ENCODE results near the gene RDX. TPM values are rescaled to one million over a fixed set of nuclear protein-coding genes. Genes with fewer than 3 reads are reported as not detected.

The RDX gene
- total RNA-seq, 1 donor from 2014 or later = 167 TPM

DNA sequence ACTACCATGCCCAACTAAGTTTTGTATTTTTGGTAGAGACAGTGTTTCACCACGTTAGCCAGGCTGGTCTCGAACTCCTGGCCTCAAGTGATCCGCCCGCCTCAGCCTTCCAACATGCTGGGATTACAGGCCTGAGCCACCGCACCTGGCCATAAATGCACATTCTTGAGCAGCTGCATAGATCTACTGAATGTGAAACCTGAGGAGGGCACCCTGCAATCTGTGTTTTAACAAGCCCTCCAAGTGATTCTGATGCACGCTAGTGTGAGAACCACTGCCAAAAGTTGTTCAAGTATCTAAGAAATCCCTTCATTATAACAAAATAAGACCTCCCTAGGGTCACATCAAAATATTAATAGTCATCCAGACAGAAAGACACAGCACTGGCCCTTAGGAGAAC is 89.3 kb downstream of the RDX start:
- peaks cover 14% of the 10 kb centered on the region for H3K4me1 Mint-ChIP-seq
- peak overlapping the region; percentile 19 for H3K27ac Mint-ChIP-seq (ENCODE audit: unreplicated experiment)
- no peak for DNase-seq (ENCODE audit: low read depth, low spot score)
- H3K36me3 Mint-ChIP-seq (ENCODE audit: low read depth) = peaks cover 3% of the 10 kb centered on the region
- no peaks in the 10 kb centered on the region for H3K27me3 Mint-ChIP-seq (ENCODE audit: low read depth)
- H3K4me3 Mint-ChIP-seq = peak overlapping the region; percentile 44
- TF ChIP-seq, protein P1, sequence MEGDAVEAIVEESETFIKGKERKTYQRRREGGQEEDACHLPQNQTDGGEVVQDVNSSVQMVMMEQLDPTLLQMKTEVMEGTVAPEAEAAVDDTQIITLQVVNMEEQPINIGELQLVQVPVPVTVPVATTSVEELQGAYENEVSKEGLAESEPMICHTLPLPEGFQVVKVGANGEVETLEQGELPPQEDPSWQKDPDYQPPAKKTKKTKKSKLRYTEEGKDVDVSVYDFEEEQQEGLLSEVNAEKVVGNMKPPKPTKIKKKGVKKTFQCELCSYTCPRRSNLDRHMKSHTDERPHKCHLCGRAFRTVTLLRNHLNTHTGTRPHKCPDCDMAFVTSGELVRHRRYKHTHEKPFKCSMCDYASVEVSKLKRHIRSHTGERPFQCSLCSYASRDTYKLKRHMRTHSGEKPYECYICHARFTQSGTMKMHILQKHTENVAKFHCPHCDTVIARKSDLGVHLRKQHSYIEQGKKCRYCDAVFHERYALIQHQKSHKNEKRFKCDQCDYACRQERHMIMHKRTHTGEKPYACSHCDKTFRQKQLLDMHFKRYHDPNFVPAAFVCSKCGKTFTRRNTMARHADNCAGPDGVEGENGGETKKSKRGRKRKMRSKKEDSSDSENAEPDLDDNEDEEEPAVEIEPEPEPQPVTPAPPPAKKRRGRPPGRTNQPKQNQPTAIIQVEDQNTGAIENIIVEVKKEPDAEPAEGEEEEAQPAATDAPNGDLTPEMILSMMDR (conservative IDR thresholded peaks at IDR 0.05) = no peak
- H3K9me3 Mint-ChIP-seq = no peaks in the 10 kb centered on the region

DNA sequence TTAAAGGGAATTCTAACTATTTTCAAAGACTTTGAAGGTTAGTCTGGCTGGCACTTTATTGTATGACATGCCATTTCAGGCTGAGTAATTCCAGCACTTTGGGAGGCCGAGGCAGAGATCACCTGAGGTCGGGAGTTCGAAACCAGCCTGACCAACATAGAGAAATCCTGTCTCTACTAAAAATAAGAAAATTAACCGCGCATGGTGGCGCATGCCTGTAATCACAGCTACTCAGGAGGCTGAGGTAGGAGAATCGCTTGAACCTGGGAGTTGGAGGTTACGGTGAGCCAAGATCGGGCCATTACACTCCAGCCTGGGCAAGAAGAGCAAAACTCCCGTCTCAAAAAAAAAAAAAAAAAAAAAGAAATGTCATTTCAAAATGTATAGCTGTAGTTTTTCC is 95.6 kb downstream of the RDX start:
- H3K4me1 Mint-ChIP-seq = peaks cover 5% of the 10 kb centered on the region
- no peaks in the 10 kb centered on the region for H3K27me3 Mint-ChIP-seq (ENCODE audit: low read depth)
- TF ChIP-seq, protein P1 (conservative IDR thresholded peaks at IDR 0.05) = no peak
- H3K36me3 Mint-ChIP-seq (ENCODE audit: low read depth) = no peaks in the 10 kb centered on the region
- no peak for DNase-seq (ENCODE audit: low read depth, low spot score)
- no peak overlapping the region for H3K27ac Mint-ChIP-seq (ENCODE audit: unreplicated experiment)
- no peaks in the 10 kb centered on the region for H3K9me3 Mint-ChIP-seq
- H3K4me3 Mint-ChIP-seq = no peak overlapping the region

DNA sequence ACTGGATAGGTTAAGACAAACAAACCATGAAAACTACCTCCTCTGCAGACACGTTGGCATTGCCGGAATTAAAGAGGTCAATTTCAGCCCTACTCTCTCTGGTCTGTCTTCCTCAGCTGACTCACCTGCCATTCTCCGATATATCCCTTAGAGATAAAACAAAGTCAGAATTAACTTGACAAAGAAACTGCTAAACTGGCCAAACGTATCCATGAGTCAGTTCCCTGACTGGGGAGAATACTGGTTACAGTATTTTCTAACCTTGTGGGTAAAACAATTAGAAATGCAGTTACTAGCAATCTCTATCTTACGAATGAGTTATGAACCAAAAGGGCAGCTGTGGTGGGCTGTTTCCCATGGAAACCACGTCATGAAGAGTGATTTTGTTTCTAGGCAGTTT is 96.2 kb downstream of the RDX start:
- Mint-ChIP-seq H3K27ac (ENCODE audit: unreplicated experiment) (no peak overlapping the region), H3K4me1 (peaks cover 5% of the 10 kb centered on the region), H3K4me3 (no peak overlapping the region), H3K9me3 (no peaks in the 10 kb centered on the region), H3K27me3 (ENCODE audit: low read depth) (no peaks in the 10 kb centered on the region), H3K36me3 (ENCODE audit: low read depth) (no peaks in the 10 kb centered on the region)
- TF ChIP-seq, protein P1 (conservative IDR thresholded peaks at IDR 0.05) = no peak
- DNase-seq (ENCODE audit: low read depth, low spot score) = no peak

DNA sequence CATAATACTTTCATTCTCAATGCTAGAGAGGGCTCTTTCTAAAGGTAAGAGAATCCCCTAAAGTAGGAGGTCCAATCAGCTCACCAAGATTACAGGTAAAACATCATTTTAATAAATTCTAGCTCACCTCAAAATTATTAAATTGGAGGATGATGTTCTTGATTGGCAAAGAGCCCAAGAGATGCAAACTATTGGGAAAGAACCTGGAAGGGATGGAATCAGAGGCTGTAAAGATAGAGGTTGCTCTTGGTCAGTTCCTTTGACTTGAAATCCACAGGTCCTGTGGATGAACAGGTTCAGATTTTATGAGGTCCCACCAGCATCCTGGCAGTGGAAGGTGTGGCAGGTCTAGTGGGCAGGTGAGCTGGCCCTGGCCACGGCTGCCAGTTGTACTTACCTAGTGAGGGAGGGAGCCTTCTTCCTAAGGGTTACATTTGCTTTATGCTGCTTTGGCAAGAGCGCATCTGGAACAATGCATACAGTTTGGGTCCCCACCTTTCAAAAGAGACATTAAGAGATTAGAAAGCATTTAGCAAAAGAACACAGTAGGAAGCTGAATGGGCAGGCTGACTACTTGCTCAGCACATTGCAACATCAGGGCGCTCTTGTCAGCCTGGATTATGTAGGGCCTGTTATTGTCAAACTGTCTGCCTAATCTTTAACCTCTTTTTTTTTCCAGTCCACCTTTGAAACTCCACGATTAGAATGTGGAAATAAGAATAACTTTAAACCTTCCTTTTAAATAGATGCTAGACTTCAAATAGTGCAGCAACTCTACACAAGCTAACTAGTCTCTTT is 97.0 kb downstream of the RDX start:
- Mint-ChIP-seq H3K27me3 (ENCODE audit: low read depth) (no peaks in the 10 kb centered on the region), H3K9me3 (no peaks in the 10 kb centered on the region), H3K4me1 (peaks cover 5% of the 10 kb centered on the region), H3K36me3 (ENCODE audit: low read depth) (no peaks in the 10 kb centered on the region), H3K27ac (ENCODE audit: unreplicated experiment) (no peak overlapping the region), H3K4me3 (no peak overlapping the region)
- DNase-seq (ENCODE audit: low read depth, low spot score) = no peak
- TF ChIP-seq, protein P1 (conservative IDR thresholded peaks at IDR 0.05) = no peak

DNA sequence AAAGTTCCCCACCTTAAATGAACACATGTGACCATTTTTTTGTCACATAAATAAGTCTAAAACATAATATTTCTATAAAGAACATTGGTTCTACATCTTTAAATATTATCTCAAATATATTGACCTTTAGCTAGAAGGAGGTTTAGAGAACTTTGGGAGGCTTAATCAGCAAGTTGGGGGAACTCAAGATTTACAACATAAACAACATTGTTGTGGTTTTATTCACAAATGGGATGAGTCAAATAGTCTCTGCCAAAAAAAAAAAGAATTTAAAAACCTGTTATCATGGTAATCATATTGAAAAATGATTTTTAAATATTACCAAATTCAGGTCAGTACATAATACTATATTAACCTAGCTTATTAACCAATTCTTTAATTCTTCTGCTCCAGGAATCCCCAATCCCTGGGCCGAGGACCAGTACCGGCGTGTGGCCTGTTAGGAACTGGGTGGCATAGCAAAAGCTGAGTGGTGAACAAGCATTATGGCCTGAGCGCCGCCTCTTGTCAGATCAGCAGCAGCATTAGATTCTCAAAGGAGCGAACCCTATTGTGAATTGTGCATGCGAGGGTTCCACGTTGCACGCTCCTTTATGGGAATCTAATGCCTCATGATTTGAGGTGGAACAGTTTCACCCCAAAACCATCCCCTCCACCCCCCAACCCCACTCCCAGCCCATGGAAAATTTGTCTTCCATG is 98.2 kb downstream of the RDX start:
- Mint-ChIP-seq H3K9me3 (no peaks in the 10 kb centered on the region), H3K27ac (ENCODE audit: unreplicated experiment) (no peak overlapping the region), H3K27me3 (ENCODE audit: low read depth) (no peaks in the 10 kb centered on the region), H3K36me3 (ENCODE audit: low read depth) (no peaks in the 10 kb centered on the region), H3K4me3 (no peak overlapping the region), H3K4me1 (peaks cover 5% of the 10 kb centered on the region)
- no peak for DNase-seq (ENCODE audit: low read depth, low spot score)
- TF ChIP-seq, protein P1 (conservative IDR thresholded peaks at IDR 0.05) = no peak
